IPS-20b (cell line): ENCODE measurements around the gene CRYGN.

ENCODE experiments used
- H3K27ac ChIP-seq: one replicate; pipeline ENCODE4 v1.5.1; 2013; ENCODE audit warnings: low read length
- H3K27me3 ChIP-seq: 2 replicates; pipeline ENCODE4 v1.6.1; 2013; ENCODE audit warnings: mild to moderate bottlenecking, low read length, inconsistent platforms; ENCODE audit not compliant: insufficient read depth
- H3K36me3 ChIP-seq: 2 replicates; pipeline ENCODE4 v1.6.1; 2013; ENCODE audit warnings: low read depth, mild to moderate bottlenecking, inconsistent platforms, low read length, moderate library complexity; ENCODE audit not compliant: insufficient read depth
- H3K4me1 ChIP-seq: 2 replicates; pipeline ENCODE4 v1.6.1; 2013; ENCODE audit warnings: mild to moderate bottlenecking, control low read depth, inconsistent platforms, low read length, moderate library complexity; ENCODE audit not compliant: insufficient read depth
- H3K4me3 ChIP-seq: 2 replicates; pipeline ENCODE4 v1.5.1; 2013; ENCODE audit warnings: mild to moderate bottlenecking, low read length, inconsistent platforms
- H3K9ac ChIP-seq: 2 replicates; pipeline ENCODE4 v1.6.1; 2013; ENCODE audit warnings: low read depth, mild to moderate bottlenecking, inconsistent platforms, low read length, moderate library complexity
- H3K9me3 ChIP-seq: 2 replicates; pipeline ENCODE4 v1.6.1; 2013; ENCODE audit warnings: mild to moderate bottlenecking, low read depth, low read length, inconsistent platforms; ENCODE audit not compliant: insufficient read depth

The CRYGN gene

DNA sequence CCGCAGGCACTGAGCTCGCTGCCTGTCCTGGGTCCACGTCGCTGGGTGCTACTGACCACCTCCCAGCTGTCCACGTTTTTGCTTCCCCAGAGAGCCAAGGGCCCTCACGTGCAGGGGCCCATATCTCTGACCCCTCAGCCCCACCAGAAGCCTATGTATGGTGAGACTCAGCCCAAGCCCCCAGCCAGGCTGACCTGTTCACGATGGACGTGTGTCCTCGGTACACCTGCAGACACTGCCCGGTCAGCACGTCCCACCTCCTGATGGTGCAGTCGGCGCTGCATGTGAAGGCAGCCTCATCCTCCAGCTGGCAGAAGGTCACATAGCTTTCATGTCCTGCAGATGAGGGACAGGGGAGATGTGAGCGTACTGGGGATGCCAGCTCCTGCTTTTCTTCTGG, 40.0 kb downstream of the CRYGN start:
- Histone ChIP-seq H3K27ac (no peak overlapping the region), H3K9ac (no peak overlapping the region), H3K27me3 (no peaks in the 10 kb centered on the region), H3K9me3 (no peaks in the 10 kb centered on the region), H3K36me3 (peaks cover 7% of the 10 kb centered on the region), H3K4me1 (no peaks in the 10 kb centered on the region), H3K4me3 (no peak overlapping the region)

DNA sequence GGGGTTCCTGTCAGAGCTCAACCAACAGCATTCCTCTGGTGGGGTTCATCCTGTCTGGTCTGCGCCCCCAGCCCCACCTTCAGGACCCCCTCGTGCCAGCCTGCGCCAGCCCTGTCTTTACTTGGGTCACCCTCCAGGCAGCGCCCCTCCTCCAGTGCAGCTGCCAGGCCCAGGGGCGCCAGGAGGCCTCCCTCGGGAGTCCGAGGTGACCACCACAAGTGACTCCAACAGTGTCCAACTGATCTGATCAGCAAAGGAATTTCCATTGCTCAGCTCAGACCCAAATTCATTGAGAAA, 40.7 kb downstream of the CRYGN start:
- Histone ChIP-seq H3K36me3 (peaks cover 7% of the 10 kb centered on the region), H3K4me1 (no peaks in the 10 kb centered on the region), H3K9ac (no peak overlapping the region), H3K9me3 (no peaks in the 10 kb centered on the region), H3K4me3 (no peak overlapping the region), H3K27me3 (no peaks in the 10 kb centered on the region), H3K27ac (no peak overlapping the region)

DNA sequence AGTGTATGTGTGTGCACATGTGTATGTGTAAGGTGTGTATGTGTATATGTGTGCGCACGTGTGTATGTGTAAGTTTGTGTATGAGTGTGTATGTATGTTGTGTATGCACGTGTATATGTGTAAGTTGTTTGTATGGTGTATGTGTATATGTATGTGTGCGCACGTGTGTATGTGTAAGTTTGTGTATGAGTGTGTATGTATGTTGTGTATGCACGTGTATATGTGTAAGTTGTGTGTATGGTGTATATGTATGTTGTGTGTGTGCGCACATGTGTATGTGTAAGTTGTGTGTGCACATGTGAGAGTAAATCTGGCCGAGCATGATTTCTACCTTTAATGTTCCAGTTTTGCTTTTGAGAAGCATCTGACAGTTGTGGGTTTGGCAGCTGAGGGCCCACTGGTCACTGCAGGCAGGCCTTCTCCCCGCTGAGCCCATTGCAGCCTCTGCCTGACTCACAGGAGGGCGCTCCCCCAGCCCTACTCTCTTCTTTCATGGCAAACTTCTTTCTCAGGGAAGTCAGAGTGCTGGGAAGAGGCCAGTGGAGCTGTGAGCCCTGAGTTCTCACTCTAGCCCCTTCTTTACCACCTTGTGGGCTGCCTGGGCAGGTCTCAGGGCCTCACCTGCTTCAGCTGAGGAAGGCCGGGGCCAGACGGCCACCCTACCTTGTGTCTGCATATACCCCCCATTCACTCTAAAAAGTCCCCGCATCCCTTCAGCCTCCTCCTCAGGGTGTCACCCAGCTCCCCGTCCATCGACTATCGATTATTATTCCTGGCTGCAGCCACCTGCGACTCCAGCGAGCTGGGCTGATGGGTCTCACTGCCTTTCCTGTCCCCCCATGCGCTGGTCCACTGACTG, 41.3 kb downstream of the CRYGN start:
- peaks cover 7% of the 10 kb centered on the region for H3K36me3 ChIP-seq
- H3K27ac ChIP-seq: no peak overlapping the region
- no peaks in the 10 kb centered on the region for H3K9me3 ChIP-seq
- H3K4me3 ChIP-seq: no peak overlapping the region
- H3K4me1 ChIP-seq: no peaks in the 10 kb centered on the region
- H3K9ac ChIP-seq: no peak overlapping the region
- H3K27me3 ChIP-seq: no peaks in the 10 kb centered on the region

DNA sequence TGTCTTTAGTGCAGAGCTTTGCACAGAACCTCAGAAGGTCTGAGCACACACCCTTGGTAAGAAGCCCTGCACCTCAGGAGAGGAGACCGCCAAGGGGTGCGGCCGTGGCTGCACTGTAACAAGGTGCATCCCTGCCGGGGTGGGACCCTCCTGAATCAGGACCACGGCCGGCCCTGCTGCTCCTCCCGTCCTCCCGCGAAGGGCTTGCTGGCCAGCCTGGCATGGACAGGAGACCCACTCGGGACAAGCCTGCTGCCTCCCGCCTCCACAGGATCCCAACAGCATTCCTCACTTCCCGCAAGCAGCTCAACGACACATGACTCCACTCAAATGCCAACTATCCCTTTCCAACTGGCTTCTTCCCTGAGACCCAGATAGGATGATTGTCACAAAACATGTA, 42.9 kb downstream of the CRYGN start:
- Histone ChIP-seq H3K27ac (no peak overlapping the region), H3K4me3 (no peak overlapping the region), H3K9ac (no peak overlapping the region), H3K36me3 (peaks cover 7% of the 10 kb centered on the region), H3K4me1 (no peaks in the 10 kb centered on the region), H3K9me3 (no peaks in the 10 kb centered on the region), H3K27me3 (no peaks in the 10 kb centered on the region)

DNA sequence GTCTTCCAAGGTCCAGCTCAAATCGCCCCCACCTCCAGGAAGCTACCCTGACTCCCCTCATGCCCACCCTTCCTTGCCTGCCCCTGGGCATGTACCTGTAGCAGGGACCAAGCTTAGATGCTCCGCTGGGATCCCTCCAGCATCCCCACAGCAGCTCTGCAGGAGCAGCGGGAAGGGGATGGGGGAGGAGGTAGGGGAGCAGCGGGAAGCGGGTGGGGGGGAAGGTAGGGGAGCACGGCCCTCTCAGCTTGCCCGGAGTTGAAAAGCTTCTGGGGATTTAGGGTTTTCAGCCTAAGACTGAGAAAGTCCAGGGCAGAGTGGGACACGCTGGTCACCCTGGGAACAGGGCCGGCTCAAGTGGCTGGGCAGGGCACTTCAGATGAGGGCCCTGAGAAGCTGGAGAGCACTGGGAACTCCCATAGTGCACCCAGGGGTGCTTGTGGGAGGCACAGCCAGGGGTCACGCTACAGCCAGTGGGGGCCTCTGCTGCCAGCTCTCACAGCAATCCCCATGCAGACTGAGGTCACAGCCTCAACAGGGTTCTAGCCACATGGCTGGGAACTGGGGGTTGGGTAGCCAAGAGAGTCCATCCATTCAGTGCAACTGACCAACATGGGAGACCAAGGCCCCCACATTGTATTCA, 43.5 kb downstream of the CRYGN start:
- H3K9ac ChIP-seq: no peak overlapping the region

DNA sequence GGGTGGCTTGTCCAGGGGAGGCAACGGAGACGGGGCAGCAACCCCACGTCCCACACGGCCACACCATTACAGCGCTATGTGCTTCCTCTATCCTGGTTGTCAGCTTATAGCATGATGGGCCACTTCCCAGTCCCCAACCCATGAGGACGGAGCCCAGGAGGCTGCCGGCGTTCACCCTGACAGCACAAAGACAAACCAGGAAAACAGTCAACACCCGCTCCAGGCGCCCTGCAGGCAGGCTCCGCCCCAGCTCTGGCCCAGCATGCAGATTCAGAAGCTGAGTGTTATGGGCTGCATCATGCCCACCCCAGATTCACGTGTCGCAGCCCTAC, 44.9 kb downstream of the CRYGN start:
- H3K9ac ChIP-seq: no peak overlapping the region
- peaks cover 7% of the 10 kb centered on the region for H3K36me3 ChIP-seq
- H3K4me3 ChIP-seq: no peak overlapping the region
- no peaks in the 10 kb centered on the region for H3K4me1 ChIP-seq
- H3K9me3 ChIP-seq: no peaks in the 10 kb centered on the region
- H3K27me3 ChIP-seq: no peaks in the 10 kb centered on the region
- no peak overlapping the region for H3K27ac ChIP-seq

More for the DNA sequence above, 43.5 kb downstream of the CRYGN start:
- Histone ChIP-seq H3K9me3 (no peaks in the 10 kb centered on the region), H3K4me1 (no peaks in the 10 kb centered on the region), H3K4me3 (no peak overlapping the region), H3K27me3 (no peaks in the 10 kb centered on the region), H3K36me3 (peaks cover 7% of the 10 kb centered on the region), H3K27ac (no peak overlapping the region)

DNA sequence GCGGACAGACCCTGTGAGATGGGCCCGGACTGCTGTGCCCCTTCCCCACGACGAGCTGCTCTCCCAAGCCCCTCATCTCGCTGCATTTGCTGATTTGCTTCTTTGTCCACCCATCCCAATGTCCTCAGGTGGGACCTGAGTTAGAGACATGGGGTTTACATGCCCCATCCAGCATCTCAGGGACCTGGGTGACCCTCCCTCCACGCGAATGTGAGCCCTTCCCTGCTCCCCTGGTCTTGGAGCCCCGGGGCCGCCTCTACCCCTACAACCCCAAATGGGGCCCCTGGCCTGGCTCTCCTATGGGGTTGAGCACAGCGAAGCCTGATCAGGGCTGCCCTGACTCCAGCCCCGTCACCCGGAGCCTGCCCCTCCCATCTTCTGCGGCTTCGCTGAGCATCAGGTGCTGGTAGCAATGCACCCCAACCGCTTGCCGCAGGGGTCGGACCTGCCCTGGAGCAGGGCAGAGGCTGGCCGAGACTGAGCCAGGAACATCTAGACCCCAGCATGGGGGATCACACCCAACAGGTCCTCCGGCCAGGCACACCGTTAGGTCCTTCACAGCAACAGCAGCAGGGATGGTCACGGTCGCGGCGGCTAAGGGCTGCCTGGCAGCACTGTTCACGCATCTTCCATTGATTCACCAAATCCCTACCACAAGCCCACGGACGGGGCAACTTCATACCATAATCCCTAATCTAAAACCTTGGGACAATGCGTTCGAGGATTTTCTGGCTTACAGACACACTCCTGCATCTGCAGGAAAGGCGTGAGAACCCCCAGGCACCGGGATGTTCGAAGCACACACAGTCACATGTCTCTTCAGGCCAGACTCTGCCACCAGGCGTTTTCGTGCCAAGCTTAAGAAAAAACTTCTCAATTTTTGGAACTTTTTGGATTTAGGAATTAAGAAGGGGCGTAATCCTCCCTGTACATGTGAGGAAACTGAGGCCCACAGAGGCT, 45.6 kb downstream of the CRYGN start:
- H3K9ac ChIP-seq: no peak overlapping the region
- no peak overlapping the region for H3K4me3 ChIP-seq
- no peaks in the 10 kb centered on the region for H3K9me3 ChIP-seq
- no peak overlapping the region for H3K27ac ChIP-seq
- no peaks in the 10 kb centered on the region for H3K27me3 ChIP-seq
- H3K36me3 ChIP-seq: peaks cover 7% of the 10 kb centered on the region
- H3K4me1 ChIP-seq: no peaks in the 10 kb centered on the region

DNA sequence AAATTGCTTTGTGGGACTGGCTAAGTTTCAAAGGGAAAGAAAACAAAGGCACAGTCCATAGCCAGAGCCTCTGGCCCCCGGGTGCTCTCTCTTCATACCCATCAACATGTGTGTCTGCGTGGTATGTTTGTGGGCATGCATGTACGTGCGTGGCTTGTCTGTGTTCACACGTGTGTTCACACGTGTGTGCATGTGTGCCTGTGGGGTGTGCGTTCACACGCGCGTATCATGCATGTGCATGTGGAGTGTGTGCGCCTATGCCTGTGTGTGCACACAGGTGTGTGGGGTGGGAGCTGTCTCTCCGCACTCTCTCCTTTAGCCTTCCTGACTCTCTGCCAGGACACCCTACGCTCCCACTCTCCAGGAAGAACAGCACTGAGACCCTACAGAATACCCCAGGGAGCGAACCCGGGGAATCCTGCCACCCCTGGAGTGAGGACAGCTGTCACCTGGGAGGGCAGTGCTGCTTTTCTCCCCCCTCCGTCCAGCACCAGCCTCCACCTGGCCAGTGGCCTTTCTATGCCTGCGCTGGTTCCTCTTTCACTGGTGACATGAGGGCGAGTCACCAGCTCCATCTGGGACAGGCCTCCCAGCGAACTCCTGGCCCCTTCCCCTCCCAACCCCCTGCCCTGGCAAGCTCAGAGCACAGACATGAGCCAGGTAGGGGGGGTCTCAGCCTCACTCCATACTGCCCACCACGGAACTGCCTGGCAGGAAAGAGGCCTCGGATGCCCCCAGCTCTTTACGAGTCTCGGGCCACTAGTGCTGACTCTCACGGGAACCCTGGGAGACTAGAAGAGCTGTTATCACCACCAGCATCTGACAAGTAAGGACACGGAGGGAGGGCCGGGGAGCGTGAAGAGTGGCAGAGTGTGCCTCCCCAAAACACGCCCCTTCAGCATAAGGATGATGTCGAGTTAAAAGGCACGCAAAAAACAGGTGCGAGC, 46.6 kb downstream of the CRYGN start:
- Histone ChIP-seq H3K9ac (no peak overlapping the region), H3K36me3 (peaks cover 5% of the 10 kb centered on the region), H3K9me3 (no peaks in the 10 kb centered on the region), H3K27me3 (no peaks in the 10 kb centered on the region), H3K27ac (no peak overlapping the region), H3K4me1 (no peaks in the 10 kb centered on the region), H3K4me3 (no peak overlapping the region)

DNA sequence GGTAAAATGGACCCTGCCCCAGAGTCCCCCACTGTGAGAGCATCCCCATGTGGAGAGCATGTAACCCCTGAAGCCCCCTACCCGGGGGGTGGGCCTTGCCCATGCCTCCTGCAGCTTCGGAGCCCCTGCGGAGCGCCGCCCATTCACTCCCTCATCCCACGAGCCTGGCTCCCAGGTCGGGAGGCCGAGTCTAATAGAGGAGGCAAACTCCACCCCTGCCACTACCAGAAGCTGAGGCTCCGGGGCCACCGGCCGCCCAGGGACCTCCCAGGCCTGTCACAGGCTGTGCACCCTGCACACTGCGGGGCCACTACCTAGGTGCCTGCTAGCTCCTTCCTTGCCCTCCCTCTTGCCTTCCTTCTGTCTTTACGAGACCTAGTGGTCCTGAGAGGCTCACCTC, 47.5 kb downstream of the CRYGN start:
- Histone ChIP-seq H3K4me1 (no peaks in the 10 kb centered on the region), H3K27ac (no peak overlapping the region), H3K27me3 (no peaks in the 10 kb centered on the region), H3K36me3 (no peaks in the 10 kb centered on the region), H3K9me3 (no peaks in the 10 kb centered on the region), H3K9ac (no peak overlapping the region), H3K4me3 (no peak overlapping the region)

DNA sequence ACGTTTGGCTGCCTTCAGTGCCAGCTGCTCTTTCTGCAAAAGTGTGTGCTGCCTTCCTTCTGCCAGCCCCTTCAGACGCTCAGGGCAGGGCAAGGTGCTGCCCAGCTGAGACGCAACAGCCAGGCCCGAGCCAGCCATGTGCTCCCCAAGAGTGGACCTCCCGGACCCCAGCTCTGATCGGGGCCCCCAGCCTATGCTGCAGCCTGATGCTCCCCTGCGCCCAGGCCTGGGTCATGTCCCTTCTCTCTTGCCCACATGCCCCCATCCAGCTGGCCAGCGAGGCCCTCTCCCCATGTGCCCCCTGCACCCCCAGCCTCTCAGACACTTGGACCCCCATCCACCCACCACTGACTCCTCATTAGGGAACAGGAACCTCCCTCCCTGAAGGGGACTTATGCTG, 47.9 kb downstream of the CRYGN start:
- H3K9me3 ChIP-seq: no peaks in the 10 kb centered on the region
- H3K27ac ChIP-seq: no peak overlapping the region
- H3K27me3 ChIP-seq: no peaks in the 10 kb centered on the region
- H3K9ac ChIP-seq: no peak overlapping the region
- H3K4me1 ChIP-seq: no peaks in the 10 kb centered on the region
- H3K4me3 ChIP-seq: no peak overlapping the region
- H3K36me3 ChIP-seq: no peaks in the 10 kb centered on the region

DNA sequence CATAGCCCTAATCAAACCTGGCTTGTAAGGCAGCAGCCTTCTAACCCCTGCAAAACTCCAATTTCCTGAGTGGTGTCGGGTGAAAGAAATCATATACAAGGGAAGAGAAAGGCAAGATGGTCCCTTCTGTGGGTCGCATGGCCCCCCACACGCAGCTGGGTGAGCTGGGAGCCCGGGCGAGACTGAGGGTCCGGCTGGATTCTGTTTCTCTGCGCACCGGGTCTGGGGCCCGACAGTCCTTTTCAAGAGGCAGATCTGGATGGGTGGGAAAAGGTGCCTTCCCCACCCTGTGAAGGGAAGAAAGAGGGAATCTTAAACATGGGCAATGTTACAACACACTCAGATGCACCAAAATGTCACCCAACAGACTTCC, 48.6 kb downstream of the CRYGN start:
- Histone ChIP-seq H3K9me3 (no peaks in the 10 kb centered on the region), H3K4me3 (no peak overlapping the region), H3K4me1 (no peaks in the 10 kb centered on the region), H3K36me3 (no peaks in the 10 kb centered on the region), H3K27ac (no peak overlapping the region), H3K27me3 (no peaks in the 10 kb centered on the region), H3K9ac (no peak overlapping the region)
